LNCAP (cell line): ENCODE results near the gene AKAP17A.

ENCODE experiments used
- TF ChIP-seq, protein P1 (sequence below): fragments of 450-650 bp; IDR thresholded peaks from 2 replicates; pipeline ENCODE4 v1.5.1; 2017; ENCODE audit warnings: mild to moderate bottlenecking

AKAP17A gene, protein sequence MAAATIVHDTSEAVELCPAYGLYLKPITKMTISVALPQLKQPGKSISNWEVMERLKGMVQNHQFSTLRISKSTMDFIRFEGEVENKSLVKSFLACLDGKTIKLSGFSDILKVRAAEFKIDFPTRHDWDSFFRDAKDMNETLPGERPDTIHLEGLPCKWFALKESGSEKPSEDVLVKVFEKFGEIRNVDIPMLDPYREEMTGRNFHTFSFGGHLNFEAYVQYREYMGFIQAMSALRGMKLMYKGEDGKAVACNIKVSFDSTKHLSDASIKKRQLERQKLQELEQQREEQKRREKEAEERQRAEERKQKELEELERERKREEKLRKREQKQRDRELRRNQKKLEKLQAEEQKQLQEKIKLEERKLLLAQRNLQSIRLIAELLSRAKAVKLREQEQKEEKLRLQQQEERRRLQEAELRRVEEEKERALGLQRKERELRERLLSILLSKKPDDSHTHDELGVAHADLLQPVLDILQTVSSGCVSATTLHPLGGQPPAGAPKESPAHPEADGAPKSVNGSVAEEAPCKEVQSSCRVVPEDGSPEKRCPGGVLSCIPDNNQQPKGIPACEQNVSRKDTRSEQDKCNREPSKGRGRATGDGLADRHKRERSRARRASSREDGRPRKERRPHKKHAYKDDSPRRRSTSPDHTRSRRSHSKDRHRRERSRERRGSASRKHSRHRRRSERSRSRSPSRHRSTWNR

GRCh38 chrX:1591102-1591862 is at the start of gene AKAP17A:
TSS of gene AKAP17A (plus strand) at chrX:1591604. CDS start at chrX:1593463, 1,859 bp downstream.
- TF ChIP-seq, protein P1, sequence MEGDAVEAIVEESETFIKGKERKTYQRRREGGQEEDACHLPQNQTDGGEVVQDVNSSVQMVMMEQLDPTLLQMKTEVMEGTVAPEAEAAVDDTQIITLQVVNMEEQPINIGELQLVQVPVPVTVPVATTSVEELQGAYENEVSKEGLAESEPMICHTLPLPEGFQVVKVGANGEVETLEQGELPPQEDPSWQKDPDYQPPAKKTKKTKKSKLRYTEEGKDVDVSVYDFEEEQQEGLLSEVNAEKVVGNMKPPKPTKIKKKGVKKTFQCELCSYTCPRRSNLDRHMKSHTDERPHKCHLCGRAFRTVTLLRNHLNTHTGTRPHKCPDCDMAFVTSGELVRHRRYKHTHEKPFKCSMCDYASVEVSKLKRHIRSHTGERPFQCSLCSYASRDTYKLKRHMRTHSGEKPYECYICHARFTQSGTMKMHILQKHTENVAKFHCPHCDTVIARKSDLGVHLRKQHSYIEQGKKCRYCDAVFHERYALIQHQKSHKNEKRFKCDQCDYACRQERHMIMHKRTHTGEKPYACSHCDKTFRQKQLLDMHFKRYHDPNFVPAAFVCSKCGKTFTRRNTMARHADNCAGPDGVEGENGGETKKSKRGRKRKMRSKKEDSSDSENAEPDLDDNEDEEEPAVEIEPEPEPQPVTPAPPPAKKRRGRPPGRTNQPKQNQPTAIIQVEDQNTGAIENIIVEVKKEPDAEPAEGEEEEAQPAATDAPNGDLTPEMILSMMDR, result no peak

DNA sequence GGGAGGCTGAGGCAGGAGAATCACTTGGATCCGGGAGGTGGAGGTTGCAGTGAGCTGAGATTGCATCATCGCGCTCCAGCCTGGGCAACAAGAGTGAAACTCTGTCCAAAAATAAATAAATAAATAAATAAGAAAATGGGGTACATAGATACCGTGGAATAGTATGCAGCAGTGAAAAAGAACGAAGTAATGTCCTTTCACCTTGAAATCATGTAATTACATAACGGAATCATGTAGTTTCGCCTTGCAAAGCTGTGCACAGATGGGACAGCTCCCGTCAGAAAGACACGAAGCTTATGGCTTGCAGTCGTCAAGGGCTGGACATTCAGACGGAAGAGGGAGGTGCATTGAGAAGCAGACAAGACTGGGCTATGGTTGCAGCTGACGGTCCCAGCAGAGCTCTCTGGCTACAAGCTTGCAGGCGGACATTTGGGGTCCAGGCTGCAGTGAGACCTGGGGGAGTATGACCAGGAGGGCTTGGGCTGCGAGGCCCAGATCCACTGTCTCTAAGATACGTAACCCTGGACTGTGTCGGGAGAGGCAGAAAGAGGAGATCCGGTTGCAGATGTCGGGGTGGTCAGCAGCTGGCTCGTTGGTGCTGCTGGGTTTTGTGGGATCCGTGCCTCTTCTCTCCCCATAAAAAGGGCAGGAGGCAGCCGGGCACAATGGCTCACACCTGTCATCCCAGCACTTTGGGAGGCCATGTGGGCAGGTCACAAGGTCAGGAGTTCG is 48.2 kb upstream of the AKAP17A start:
- TF ChIP-seq, protein P1, result no peak

DNA sequence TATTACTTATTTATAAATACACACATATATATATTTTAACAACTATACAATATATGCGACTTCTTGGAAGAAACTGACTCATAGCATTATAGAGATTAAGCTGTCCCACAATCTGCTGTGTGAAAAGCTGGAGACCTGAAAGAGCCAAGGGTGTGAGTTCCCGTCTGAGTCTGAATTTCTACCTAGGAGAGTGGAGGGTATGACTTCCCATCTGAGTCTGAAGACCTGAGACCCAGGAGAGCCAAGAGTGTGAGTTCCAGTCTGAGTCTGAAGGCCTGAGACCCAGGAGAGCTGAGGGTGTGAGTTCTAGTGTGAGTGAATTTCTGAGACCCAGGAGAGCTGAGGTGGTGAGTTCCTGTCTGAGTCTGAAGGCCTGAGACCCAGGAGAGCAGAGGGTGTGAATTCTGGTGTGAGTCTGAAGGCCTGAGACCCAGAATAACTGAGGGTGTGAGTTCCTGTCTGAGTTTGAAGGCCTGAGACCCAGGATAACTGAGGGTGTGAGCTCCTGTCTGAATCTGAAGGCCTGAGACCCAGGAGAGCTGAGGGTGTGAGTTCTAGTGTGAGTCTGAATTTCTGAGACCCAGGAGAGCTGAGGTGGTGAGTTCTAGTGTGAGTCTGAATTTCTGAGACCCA is 45.5 kb upstream of the AKAP17A start:
- TF ChIP-seq, protein P1, result no peak

DNA sequence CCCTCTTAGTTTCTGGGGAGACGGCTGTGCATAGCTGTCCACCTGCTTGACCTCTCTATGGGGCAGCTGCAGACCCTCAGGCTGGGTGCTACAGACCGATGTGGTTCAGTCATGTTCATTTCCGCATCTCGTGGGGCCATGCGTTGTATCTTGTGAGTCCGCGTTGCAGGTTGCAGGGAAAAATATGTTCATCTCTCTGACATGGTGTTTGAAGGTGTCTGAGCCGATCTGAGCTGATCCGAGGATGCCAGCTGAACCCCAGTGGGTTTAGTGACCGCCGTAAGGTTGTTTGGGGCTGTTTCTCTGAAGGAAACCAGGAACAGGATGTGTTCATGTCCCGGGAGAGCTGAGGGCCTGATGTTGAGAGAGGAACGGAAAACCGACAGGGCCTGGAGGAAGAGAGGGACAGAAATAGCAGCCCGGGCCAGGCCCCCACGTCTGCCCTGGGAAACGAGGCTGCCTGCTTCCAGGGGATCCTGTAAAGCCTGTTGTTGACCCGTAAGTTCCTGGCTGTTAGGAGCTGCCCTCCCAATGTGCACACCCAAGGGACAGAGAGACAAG is 44.6 kb upstream of the AKAP17A start:
- TF ChIP-seq, protein P1, result no peak

- TF ChIP-seq, protein P1, result no peak
These were observed 39.4 kb upstream of the AKAP17A start for GRCh38 chrX:1551959-1552546.

- TF ChIP-seq, protein P1, result no peak
These were observed 36.8 kb upstream of the AKAP17A start for GRCh38 chrX:1554469-1555210.
